SJSA1 (cell line): ENCODE results near the gene CEP164. TPM values are rescaled to one million over a fixed set of nuclear protein-coding genes. Genes with fewer than 3 reads are reported as not detected.

Source experiments
- DNase-seq, 2 experiments: peaks; one replicate each; pipeline ENCODE4 v3.0.0-alpha.2; 2015 to 2020; ENCODE audit warnings: low spot score in 2 of 2, low read depth in 1 of 2
- H3K27ac ChIP-seq: fragments of 250-450 bp; sonication (Bioruptor Pico); 2 replicates; pipeline ENCODE4 v1.5.1; 2020; ENCODE audit warnings: mild to moderate bottlenecking, moderate library complexity
- H3K27me3 ChIP-seq: fragments of 250-450 bp; sonication (Bioruptor Pico); replicated peaks from 2 replicates; pipeline ENCODE4 v1.5.1; 2020; ENCODE audit warnings: mild to moderate bottlenecking, moderate library complexity
- H3K36me3 ChIP-seq: fragments of 250-450 bp; sonication (Bioruptor Pico); 2 replicates; pipeline ENCODE4 v1.5.1; 2020; ENCODE audit warnings: mild to moderate bottlenecking
- H3K4me1 ChIP-seq: fragments of 250-450 bp; sonication (Bioruptor Pico); replicated peaks from 2 replicates; pipeline ENCODE4 v1.6.1; 2021; ENCODE audit warnings: mild to moderate bottlenecking
- H3K4me3 ChIP-seq: fragments of 250-450 bp; sonication (Bioruptor Pico); 2 replicates; pipeline ENCODE4 v1.5.1; 2020; ENCODE audit warnings: mild to moderate bottlenecking
- H3K9me3 ChIP-seq: fragments of 250-450 bp; sonication (Bioruptor Pico); replicated peaks from 2 replicates; pipeline ENCODE4 v1.5.1; 2020; ENCODE audit warnings: mild to moderate bottlenecking
- total RNA-seq: library from RNA; depleted of rRNA; stranded (reverse); fragments of >200 nt; shearing (Covaris generic); gene quantifications from 2 replicates; pipeline ENCODE4 v1.2.3, GENCODE V29; 2014

CEP164 gene
- total RNA-seq, 1 experiment from 2014 or later: 24.8 TPM

DNA sequence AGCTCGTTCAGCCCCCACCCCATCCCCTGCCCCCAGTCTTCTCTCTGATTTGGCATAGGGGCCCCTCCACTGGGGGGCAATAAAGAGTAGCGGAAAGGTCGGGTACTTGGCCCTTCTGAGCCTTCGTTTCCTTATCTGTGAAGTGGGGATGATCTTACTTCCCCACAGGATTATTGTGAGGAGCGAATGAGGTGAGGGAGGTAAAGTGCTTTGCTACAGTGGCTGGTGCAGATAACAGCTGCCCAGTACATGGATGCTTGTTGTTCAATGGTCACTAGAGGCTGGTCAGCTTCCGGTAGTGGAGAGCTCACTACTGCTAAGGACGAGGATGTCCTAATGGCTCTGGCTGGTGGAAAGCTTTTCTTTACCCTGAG, 101.2 kb downstream of the CEP164 start:
- no peaks in the 10 kb centered on the region for H3K27me3 ChIP-seq
- DNase-seq: no peak
- no peak overlapping the region for H3K27ac ChIP-seq
- no peaks in the 10 kb centered on the region for H3K9me3 ChIP-seq
- H3K36me3 ChIP-seq: no peaks in the 10 kb centered on the region
- no peaks in the 10 kb centered on the region for H3K4me1 ChIP-seq
- no peak overlapping the region for H3K4me3 ChIP-seq

DNA sequence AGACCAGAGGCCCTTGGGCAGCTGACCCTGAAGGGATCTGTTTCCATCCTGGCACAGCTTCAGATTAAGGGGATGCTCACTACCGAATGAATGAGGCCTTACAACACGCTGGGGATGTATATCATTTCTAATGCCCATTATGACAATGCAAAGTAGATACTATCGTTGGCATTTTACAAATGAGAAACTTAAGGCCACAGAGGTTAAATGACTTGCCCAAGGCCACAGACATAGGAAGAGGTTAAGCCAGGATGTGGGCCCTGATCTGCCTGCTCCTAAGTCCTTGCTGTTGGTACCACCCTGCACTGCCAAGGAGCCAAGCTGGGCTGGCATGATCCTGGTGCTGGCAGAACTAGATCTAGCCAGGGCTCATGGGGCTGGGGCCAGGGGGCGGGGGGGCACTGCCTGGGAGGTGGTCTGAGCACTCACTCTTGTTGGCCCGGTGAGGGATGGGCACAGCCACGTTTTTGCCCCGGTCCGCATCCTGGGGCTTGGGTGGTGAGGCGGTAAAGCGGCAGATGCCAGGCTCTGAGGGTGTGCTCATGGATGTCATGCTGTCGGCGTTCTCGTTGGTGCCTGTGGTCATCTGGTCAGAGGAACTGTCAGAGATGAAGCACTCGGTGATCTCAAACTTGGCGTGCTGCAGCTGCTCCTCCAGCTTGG, 102.8 kb downstream of the CEP164 start:
- H3K27me3 ChIP-seq: no peaks in the 10 kb centered on the region
- H3K4me3 ChIP-seq: no peak overlapping the region
- H3K4me1 ChIP-seq: no peaks in the 10 kb centered on the region
- no peak overlapping the region for H3K27ac ChIP-seq
- no peaks in the 10 kb centered on the region for H3K36me3 ChIP-seq
- no peaks in the 10 kb centered on the region for H3K9me3 ChIP-seq
- DNase-seq: no peak

DNA sequence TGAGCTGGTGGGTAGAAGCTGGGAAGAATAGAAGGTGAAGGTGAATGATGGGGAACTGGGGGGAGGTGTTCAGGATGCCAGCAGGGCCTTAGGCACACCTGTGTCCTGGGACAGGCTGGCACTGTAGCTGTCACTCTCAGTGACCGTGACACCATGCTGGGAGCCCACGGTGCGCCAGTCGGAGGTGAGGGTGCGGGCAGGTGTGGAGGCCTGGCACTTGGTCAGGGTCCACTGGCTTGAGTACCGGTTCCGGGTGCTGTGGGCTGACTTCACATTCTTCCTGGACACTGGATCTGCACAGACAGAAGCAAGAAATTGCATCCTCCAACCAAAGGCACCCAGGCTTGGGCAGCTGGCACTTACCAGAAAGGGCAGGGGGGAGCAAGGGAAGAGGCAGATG, 103.8 kb downstream of the CEP164 start:
- H3K4me3 ChIP-seq: no peak overlapping the region
- no peaks in the 10 kb centered on the region for H3K36me3 ChIP-seq
- H3K9me3 ChIP-seq: no peaks in the 10 kb centered on the region
- no peak for DNase-seq
- H3K27me3 ChIP-seq: no peaks in the 10 kb centered on the region
- no peak overlapping the region for H3K27ac ChIP-seq
- H3K4me1 ChIP-seq: no peaks in the 10 kb centered on the region

DNA sequence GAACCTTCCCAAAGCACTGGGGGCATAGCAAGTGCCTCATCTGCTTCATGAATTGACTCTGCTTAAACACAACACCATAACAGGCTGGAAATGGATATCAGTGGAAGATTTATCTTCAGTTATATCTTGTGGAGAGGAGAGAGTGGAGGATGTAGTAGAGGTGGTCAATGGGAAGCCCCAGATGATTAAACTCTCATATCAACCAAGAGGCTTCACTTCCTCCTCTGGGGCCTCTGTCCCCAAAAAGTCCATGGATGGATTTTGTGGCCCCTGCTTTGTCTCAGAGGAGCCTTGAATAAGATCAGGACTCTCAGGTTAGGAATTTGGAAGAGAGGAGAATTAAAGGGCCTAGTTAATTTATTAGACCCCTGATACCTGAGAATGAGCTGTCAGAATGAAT, 106.1 kb downstream of the CEP164 start:
- Histone ChIP-seq H3K9me3 (no peaks in the 10 kb centered on the region), H3K27me3 (no peaks in the 10 kb centered on the region), H3K27ac (no peak overlapping the region), H3K36me3 (no peaks in the 10 kb centered on the region), H3K4me1 (no peaks in the 10 kb centered on the region), H3K4me3 (no peak overlapping the region)
- DNase-seq: no peak

DNA sequence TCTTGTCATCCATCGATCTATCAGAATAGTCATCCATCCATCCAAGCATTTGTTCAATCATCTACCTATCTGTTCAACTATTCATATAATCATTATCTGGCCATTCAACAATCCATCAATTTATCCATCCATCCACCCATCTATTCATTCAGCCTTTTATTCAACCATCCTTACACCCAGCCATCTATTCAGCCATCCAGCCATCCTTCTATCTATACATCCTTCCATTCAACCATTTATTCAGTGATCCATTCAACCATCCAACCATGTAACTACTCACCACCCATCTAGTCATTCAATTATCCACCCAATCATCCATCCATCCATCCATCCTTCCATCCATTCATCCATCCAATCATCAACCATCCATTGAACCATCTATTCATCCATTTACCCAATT, 106.8 kb downstream of the CEP164 start:
- Histone ChIP-seq H3K4me1 (no peaks in the 10 kb centered on the region), H3K27me3 (no peaks in the 10 kb centered on the region)
- DNase-seq: no peak

DNA sequence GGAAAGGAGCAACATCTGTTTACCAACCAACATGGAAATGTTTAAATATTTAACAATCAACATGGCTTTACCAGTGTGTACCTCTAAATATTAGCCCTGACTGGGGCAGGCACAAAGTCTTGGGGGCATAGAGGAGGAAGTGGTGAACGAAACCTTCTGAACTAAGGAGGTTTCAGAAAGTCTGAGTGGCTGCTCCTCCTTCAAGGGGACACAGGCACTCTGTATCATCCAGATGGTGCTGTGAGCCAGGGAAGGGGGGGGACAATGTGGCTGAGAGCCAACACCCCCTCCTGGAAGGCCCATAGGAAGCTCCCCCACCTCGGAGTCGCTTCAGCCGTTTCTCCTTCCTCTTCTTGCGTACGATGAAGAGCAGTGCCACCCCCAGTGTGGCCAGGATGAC, 107.7 kb downstream of the CEP164 start:
- no peak for DNase-seq
- Histone ChIP-seq H3K27me3 (no peaks in the 10 kb centered on the region), H3K9me3 (no peaks in the 10 kb centered on the region), H3K27ac (no peak overlapping the region), H3K36me3 (no peaks in the 10 kb centered on the region), H3K4me1 (no peaks in the 10 kb centered on the region), H3K4me3 (no peak overlapping the region)

More for the DNA sequence above, 106.8 kb downstream of the CEP164 start:
- no peaks in the 10 kb centered on the region for H3K36me3 ChIP-seq
- no peak overlapping the region for H3K4me3 ChIP-seq
- H3K27ac ChIP-seq: no peak overlapping the region
- no peaks in the 10 kb centered on the region for H3K9me3 ChIP-seq

DNA sequence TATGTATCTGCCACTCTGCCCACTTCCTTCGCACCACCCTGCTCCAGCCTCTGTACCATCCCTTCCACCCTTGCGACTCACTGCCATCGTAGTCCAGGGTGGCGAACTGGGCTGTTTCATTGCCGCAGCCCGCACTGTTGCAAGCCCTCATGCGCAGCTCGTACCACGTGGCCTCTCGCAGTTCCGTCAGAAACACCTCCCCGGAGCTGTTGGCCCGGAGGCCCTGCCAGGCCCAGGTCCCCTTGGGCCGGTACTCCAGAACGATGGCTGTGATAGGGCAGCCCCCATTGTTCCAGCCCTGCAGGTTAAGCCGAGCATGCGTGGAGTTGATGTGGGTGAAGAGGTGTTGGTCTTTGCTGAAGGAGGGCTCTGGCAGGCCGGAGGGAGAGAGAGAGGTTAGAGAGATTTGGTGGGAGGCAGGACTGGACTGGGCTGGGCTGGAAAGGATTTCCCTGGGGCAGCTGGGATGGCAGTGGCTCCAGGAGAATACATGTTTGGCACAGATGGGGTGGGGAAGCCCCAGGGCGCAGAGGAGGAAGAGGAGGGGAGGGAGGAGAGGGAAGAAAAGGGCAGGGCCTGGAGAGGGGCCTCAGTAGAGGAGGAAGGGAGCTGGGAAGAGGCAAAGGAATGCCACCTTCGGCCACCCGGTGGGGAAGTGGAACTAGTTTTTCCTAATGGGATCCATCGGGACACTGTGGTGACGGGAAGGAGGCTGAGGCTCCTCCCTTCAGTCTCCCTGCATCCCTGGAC, 109.6 kb downstream of the CEP164 start:
- Histone ChIP-seq H3K4me1 (no peaks in the 10 kb centered on the region), H3K9me3 (no peaks in the 10 kb centered on the region), H3K36me3 (no peaks in the 10 kb centered on the region), H3K27me3 (no peaks in the 10 kb centered on the region), H3K4me3 (no peak overlapping the region), H3K27ac (no peak overlapping the region)
- no peak for DNase-seq

DNA sequence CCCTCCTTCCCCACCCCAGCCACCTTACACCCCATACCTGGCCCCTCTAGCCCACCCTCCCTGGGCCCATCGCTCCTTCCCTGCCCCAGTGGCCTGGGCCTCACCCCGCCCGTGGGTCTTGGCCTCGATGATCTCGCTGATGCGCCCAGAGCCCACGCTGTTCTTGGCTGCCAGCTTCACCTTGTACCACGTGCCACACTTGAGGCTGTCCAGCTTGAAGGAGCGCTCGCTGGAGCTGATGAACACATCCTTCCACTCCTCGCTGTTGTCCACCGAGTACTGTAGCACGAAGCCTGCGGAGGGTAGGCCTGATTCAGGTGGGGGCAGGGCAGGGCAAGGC, 110.1 kb downstream of the CEP164 start:
- Histone ChIP-seq H3K9me3 (no peaks in the 10 kb centered on the region), H3K27me3 (no peaks in the 10 kb centered on the region), H3K36me3 (no peaks in the 10 kb centered on the region), H3K4me1 (no peaks in the 10 kb centered on the region), H3K27ac (no peak overlapping the region), H3K4me3 (no peak overlapping the region)
- DNase-seq: no peak

DNA sequence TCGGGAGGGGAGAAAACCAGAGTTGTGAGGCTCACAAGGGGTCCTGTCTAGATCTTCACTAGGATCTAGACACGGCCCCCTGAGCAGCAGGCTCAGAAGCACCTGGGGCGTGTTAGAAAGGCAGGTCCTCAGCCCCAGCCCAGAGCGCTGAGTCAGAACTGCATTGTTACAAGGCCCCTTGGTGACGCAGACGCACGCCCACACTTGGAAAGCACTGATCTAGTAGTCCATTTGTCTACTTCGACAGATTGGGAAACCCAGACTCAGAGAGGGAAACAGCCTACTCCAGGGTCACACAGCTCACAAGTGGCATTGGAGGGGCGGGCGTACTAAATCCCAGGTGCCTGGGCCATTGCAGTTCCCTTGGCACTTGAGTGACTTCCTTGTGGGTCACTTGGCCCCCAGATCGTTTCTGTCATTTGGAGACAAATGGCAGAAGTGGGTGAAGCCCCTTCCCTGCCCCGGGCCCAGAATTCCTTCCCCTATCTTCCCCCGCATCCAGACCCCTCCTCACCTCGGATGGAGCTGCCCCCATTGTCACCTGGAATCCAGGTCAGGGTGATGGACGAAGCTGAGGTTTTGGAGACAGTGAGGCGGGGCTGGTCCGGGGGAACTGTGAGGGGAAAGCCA, 110.8 kb downstream of the CEP164 start:
- no peaks in the 10 kb centered on the region for H3K27me3 ChIP-seq
- no peaks in the 10 kb centered on the region for H3K9me3 ChIP-seq
- no peak for DNase-seq
- no peak overlapping the region for H3K4me3 ChIP-seq
- H3K4me1 ChIP-seq: peaks cover 2% of the 10 kb centered on the region
- H3K36me3 ChIP-seq: no peaks in the 10 kb centered on the region
- H3K27ac ChIP-seq: no peak overlapping the region

DNA sequence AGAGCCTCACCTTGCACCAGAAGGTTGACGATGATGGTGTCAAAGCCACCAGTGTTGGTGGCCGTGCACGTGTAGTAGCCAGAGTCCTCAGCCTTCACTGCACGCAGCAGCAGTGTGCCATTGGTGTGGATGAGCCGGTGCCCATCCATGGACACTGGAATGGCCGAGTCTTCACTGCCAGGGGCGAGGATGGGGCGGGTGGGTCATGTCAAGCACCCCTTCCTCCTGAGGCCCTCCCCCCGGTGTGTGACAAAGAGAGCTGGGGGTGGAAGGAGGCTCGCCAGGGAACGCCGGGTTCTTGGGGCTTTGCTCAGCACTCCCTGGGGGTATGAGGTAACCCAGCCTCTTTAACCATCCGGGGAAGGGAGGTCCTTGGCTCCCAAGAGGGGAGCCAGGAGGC, 111.6 kb downstream of the CEP164 start:
- no peaks in the 10 kb centered on the region for H3K9me3 ChIP-seq
- H3K4me3 ChIP-seq: no peak overlapping the region
- H3K27me3 ChIP-seq: no peaks in the 10 kb centered on the region
- peaks cover 8% of the 10 kb centered on the region for H3K4me1 ChIP-seq
- no peak overlapping the region for H3K27ac ChIP-seq
- no peak for DNase-seq
- H3K36me3 ChIP-seq: no peaks in the 10 kb centered on the region

DNA sequence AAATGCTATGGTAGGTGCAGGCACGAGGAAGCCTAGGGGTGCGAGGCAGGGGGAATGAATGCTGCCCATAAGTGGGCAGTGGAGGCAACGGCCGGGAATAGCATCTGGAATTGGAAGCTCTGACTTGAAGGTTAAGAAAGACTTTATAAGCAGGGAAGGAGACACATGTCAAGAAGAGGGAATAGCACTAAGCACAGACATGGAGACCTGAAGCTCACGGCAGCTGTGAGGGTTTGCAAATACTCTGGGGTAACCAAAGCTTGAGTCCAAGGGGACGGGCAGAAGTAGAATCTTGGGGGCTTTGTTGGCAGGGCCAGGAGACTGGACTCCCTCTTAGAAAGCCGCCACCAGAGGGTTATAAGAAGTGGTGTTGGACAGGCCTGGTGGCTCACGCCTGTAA, 112.6 kb downstream of the CEP164 start:
- H3K27ac ChIP-seq: no peak overlapping the region

DNA sequence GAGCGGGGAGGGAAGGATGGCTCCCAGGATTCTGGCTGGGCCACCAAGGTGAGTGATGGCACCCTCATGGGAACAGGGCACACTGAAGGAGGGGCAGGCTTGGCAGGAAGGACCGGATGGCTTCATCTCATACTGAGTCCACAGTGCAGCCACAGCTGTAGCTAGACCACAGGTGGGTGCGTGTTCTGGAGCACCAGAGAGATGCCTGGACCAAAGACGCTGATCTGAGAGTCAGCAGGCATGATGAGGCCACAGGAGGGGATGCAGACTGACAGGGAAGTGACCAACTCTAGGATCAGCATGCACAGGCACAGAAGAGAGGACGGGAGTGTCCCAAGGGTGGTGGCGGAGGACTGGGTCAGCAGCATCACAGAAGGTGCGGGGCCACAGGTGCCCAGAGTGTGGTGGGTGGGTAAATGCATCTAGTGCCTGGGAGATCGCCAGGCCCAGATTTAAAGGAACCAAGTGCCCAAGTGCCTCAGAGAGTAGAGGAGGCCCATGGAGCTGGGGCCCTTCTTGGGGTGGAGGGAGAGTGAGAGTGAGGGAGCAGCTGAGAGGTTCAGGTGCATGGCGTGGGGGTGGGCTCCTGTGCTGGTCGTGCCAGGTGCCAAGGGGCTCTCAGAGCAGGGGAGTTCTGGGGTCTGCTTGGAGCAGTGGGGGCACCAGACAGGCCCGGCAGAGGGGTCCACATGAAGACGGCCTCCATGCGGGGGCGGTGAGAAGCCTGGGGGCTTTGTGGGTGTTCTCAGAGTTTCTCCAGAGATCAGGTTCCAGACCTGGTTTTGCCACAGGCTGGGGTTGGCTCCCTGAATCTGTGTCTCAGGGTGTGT, 113.7 kb downstream of the CEP164 start:
- H3K4me1 ChIP-seq: peaks cover 8% of the 10 kb centered on the region

More for the DNA sequence above, 112.6 kb downstream of the CEP164 start:
- H3K36me3 ChIP-seq: no peaks in the 10 kb centered on the region
- no peak overlapping the region for H3K4me3 ChIP-seq
- no peaks in the 10 kb centered on the region for H3K9me3 ChIP-seq
- no peak for DNase-seq
- peaks cover 8% of the 10 kb centered on the region for H3K4me1 ChIP-seq
- H3K27me3 ChIP-seq: no peaks in the 10 kb centered on the region

DNA sequence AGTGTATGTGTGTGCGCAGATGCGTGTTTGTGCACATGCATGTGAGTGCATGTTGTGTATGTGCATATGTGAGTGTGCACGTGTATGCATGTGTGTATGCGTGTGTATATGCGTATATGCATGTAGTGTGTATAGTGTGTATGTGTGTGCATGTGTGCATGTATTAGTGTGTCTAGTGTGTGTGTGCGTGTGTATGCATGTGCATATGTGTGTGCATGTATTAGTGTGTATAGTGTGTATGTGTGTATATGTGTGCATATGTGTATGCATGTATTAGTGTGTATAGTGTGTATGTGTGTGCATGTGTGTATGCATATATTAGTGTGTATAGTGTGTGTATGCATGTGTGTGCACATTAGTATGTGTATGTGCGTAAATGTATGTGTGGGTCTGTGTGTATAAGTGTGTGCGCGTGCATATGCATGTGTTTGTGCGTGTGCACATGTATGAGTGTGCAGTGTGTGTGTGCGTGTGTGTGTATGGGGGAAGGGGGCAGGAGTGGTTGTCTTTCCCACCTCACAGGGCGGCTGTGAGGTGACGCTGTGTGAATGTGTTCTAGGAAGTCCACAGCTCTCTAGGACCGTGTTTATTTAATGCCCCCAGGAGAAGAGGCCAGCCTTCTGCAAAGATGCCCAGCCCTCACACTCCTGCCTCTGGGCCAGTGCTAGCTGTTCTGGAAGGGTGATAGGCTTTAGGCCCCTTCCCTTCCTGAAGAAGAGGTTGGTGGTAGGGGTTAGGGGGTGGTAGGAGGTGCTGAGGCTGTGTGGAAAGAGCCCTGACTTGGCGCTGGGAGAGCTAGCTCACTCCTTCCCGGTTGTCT, 114.6 kb downstream of the CEP164 start:
- no peak overlapping the region for H3K27ac ChIP-seq
- H3K27me3 ChIP-seq: no peaks in the 10 kb centered on the region

More for the DNA sequence above, 113.7 kb downstream of the CEP164 start:
- no peaks in the 10 kb centered on the region for H3K27me3 ChIP-seq
- H3K27ac ChIP-seq: no peak overlapping the region
- no peak overlapping the region for H3K4me3 ChIP-seq
- DNase-seq: no peak
- H3K36me3 ChIP-seq: no peaks in the 10 kb centered on the region
- no peaks in the 10 kb centered on the region for H3K9me3 ChIP-seq

More for the DNA sequence above, 114.6 kb downstream of the CEP164 start:
- peaks cover 8% of the 10 kb centered on the region for H3K4me1 ChIP-seq
- no peaks in the 10 kb centered on the region for H3K36me3 ChIP-seq
- no peaks in the 10 kb centered on the region for H3K9me3 ChIP-seq
- no peak overlapping the region for H3K4me3 ChIP-seq
- no peak for DNase-seq
